ENCODE data around the gene COL12A1.
"Not testable (repeated sequence)": the region's sequence is repeated elsewhere in the genome, so short reads cannot be mapped to it uniquely, and the experiment has no call there.

The COL12A1 gene

GRCh38 chr6:75211920-75212590 is 6.2 kb upstream of the COL12A1 start:
- DNase-seq (ENCODE audit: low read depth), result no peak

DNA sequence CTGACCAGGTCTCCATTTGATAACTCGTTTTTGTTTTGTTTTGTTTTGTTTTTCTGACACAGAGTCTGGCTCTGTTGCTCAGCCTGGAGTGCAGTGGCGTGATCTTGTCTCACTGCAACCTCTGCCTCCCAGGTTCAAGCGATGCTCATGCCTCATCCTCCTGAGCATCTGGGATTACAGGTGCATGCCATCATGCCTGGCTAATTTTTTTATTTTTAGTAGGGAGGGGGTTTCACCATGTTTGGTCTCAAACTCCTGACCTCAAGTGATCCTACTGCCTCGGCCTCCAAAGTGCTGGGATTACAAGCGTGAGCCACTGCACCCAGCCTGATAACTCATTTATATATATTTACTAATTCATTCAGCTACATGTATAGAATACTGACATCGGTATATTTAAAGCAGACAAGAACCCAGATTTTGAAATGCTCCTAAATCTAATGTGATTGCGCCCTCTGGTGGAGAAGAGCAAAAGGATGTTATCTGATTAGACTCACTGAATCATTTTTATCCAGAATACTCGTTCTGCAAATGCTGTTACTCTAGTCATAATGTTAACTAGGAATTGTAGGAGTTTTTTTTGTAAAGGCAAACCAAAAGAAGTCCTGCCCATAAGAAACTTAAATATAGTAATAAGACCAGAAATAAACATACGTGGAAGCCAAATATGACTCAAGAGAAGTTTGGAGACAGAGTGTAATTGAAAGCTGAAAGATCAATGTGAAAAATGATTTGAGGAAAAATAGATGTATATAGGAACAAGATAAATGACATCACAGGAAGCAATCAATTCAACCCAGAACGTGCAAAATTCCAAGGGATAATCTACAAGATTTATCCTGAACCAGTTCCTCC is 5.3 kb upstream of the COL12A1 start:
- no peak for DNase-seq (ENCODE audit: low read depth)

- no peak for DNase-seq (ENCODE audit: low read depth)
Measured at GRCh38 chr6:75209184-75209723, 3.4 kb upstream of the COL12A1 start.

DNA sequence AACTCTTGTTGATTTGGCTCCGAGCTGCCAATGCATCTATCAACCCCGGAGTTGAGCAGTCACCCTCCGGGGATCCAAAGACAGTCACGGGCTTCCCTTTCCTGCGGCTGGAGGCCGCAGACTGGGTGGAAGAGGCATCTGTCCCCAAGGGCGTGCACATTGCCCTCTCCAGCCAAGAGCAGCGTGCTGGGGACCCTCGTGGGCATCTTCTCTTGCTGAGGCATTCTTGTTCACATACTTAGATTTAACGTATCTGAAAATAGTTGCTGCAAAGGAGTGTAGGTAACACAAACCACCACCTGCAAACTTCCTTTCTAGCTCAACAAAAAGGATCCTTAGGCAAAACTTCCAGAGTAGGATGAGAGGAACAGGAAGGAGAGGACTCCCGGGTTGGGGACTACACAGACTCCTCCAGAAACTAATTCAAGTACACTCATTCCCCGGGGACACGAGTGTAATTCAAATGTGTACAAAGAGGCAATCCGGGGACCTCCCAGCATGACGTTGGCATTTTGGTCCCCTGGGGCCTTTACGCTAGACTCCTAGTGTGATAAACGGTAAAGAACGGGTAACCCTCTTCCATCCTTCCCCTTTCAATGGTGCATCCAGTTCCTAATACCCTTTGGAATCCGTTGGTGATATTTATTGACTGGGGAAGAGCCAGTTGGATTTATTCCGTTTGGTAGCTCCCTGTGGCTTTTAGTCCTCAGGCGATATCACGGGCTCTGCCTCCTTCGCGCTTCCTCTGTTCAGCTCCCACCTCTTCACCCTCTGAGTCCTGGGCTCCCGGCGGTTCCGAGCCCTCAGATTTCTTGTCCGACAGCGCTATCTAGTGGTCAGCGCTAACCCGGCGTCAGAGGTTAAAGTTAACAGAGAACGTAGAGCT is 2.7 kb upstream of the COL12A1 start:
- DNase-seq (ENCODE audit: low read depth), result no peak

- DNase-seq (ENCODE audit: low read depth), result no peak
Measured at GRCh38 chr6:75206576-75207342, 906 bp upstream of the COL12A1 start.

- no peak for DNase-seq (ENCODE audit: low read depth)
Measured at GRCh38 chr6:75204959-75205775, 686 bp downstream of the COL12A1 start.

DNA sequence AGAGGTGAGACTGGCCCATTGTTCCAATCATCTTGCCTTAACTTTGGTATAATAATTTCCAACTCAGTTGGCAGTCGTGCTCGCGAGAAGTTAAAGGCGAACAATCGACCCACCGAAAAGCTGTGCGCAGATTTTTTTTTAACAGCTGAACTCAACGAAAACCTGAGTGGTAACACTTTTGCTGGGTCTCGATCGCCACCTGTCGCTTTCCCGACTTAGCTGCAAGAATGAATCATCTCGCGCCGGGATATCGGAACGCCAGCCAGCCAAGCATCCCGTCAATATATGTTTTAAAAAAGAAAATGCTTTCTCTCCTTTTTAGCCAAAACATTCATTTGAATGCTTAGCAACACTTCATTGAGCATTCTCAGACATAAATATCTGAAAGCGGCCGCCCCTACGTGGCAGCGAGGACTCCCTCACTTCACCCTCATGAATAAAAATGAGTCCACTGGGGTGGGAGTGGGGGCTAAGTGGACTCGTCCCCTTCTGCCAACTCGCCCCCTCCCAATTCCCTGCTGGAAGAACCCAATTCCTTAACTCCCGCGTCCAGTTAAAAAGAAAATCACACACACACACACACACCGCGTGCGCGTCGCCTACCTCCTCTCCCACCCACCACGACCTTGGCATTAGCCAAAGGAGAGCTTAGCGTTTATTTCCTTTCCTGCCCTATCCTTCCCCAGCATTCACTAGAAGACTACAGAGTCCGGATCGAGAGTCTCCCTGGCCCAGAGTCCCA is 1.5 kb downstream of the COL12A1 start:
- no peak for DNase-seq (ENCODE audit: low read depth)

DNA sequence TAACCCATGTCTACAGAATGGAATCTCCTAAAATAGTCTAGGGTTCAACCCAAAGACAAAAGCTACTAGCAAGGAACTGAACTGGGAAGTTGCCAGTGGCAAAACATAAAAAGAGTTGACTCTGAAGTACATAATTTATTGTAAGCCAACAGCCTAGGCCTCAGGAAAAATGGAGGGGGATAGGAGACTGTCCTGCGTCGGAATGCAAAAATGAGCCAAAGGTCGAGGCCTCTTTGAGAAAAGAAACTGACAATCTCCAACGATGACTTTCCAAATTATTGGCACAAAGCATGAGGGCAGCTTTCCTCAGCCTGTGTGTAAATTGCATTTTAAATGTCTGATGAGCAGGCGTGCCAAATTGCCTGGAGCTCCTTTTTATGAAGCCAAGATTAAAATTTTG is 2.1 kb downstream of the COL12A1 start:
- no peak for DNase-seq (ENCODE audit: low read depth)

DNA sequence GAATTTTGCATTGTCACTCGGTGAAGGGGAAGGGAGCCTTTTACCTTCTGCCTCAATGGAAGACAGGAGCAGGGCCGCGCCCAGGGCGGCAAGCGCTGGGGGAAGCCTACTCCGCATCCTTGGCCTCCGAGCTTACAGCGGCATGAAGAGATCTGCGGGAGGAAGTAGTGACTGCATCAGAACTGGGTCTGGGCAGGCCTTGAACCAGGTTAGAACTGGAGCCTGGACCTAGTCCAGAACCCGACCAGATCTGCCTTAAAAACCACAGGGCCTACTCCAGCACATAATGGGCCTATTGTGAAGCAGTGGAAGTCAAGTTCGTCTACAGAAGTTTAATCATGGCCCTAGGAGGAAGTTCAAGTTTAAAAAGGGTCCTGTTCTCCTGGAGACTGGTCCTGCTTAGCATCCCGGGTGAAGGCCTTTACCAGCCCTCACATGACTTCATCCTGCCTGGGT is 3.1 kb downstream of the COL12A1 start:
- DNase-seq (ENCODE audit: low read depth), result no peak

DNA sequence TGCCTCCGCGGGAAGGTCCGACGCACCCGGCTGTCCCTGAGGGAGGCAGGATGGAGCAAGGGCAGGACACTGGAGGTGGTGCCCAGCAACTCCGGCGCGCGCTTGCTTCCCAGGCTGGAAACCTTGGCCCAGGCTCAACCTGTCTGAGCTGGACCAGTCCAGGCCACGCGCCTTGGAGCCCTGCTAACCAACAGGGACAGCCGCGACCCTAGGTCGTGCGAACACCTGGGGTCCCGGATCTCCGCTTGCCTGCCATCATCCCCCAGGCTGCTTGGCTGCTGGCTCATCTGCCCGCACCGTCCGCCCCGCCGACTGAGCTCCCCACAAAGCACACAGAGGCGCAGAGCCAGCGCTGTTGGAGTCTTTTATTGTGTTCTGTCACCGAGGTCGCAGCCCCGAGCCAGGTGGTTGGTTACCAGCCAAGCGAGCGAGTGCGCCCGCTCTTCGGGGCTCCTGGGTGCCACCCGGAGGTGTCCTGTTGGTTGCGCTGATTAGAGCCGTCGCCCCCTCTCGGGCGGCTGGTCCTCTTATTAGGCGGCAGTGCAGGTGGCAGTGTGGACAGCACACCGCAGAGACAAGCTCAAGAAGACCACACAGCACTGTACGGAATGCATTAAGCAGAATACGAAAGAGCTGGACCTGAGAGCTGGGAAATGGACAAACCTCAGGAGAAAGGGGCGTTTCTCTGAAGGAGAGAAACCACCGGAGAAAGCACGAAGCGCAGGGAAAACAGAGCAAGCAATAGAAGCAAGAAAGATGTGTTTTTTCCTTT is 3.8 kb downstream of the COL12A1 start:
- DNase-seq (ENCODE audit: low read depth), result no peak

GRCh38 chr6:75201021-75201420 is 4.8 kb downstream of the COL12A1 start:
- no peak for DNase-seq (ENCODE audit: low read depth)

- DNase-seq (ENCODE audit: low read depth), result no peak
Measured at GRCh38 chr6:75199889-75200288, 6.0 kb downstream of the COL12A1 start.

DNA sequence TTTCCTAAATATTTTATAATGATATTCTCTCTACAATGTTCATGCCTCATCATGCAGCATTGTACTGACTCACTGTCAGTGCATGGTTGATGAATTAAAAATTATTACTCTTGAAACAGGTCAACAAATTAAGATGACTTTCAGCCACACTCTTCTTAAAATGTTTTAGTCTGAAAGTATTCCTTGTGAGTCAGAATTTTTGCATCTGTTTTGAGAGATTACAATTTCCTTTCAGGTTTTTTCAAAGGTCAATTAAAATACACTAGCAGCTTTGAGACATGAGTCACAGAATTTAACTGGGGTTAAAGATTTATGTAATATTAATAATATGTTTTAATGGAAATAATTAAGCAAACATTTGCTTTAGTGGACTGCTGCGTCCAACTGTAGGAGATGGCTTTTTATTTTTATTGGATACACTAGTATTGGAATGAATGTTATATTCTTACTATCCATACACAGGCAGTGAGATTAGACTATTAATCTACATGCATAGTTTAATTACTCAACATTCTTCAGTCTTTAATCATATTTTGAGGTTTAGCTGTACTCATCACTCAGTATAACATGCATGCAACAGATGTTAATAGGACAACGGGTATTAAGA is 9.7 kb downstream of the COL12A1 start:
- DNase-seq (ENCODE audit: low read depth), result no peak

DNA sequence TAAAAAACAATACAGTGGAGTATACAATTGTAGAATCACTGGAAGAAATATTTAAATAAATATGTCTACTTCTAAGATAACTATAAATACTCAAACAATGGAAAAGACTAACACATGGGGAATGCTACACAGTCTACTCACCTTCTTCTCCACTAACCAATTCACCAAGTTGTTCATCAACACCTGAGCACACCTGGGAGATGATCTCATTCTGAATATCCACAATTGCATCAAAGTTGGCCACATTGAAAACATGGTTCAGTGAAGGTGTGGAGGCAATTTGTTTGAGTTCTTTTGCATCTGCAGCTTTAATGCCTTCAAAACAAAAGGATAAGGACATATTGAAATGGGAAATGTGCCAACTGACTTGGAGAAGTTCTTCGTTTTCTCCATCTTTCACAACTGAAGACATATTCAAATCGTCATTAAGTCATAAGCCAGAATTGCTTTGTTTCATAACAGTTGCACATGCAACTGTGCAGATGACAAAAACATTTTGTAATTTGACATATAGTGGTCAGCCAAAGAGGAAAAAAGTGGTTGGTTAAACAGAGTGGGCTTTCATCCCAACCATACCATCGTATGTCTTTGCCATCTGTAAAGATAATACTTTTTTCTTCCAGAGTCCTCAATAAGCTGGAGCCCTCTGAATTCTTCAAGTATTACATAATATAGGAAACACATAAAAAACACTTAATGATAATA is 17.5 kb downstream of the COL12A1 start:
- no peak for DNase-seq (ENCODE audit: low read depth)

DNA sequence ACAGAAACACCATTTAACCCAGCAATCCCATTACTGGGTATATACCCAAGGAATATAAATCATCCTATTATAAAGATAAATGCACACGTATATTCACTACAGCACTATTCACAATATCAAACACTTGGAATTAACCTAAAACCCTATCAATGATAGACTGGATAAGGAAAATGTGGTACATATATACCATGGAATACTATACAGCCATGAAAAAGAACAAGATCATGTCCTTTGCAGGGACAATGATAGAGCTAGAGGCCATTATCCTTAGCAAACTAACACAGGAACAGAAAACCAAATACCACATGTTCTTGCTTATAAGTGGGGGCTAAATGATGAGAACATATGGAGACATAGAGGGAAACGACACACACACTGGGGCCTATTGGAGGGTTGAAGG is 19.3 kb downstream of the COL12A1 start:
- not testable (repeated sequence) for DNase-seq (ENCODE audit: low read depth)

DNA sequence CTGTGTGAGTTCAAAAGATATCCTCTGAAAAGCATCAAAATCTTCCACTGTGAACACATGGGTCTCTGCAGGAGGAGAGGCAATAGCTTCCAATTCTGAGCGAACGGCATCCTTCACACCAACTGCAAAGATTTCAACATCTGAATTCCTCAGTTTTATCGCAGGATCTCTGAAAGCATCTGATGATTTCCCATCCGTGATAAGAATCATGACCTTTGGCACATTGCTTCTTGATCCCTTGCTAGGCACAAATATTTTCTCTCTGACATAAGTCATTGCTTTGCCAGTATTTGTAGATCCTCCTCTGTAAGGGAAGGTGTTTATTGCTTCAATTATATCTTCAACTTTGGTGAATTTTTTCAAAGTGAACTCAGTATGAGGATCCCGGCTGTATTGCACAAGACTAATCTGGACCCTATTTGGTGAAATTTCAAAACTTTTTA is 22.7 kb downstream of the COL12A1 start:
- no peak for DNase-seq (ENCODE audit: low read depth)

GRCh38 chr6:75180864-75181263 is 25.0 kb downstream of the COL12A1 start:
- no peak for DNase-seq (ENCODE audit: low read depth)

DNA sequence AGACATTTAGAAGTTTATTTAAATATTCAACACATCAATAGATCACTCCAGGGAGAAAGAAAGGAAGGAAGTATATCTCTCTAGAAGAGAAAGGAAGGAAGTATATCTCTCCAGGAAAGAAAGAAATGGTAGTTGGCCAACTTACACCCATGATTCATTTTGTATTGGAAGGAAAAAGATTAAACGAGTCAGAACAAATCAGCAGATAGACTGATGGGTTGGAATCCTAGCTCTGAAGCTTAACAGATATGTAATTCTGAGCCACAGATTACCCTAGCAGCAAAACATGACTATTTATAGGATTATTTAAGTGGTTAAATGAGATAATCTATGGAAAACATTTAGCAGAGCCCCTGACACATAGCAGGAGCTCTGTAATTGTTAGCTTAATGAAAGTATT is 27.1 kb downstream of the COL12A1 start:
- no peak for DNase-seq (ENCODE audit: low read depth)
